HL-60/S4 treated with phorbol 12-myristate 13-acetate at 8.2 ng/mL for 4 days and 3 days (cell line): ENCODE results near the gene GAGE12E.
"Not testable (repeated sequence)": the region's sequence is repeated elsewhere in the genome, so short reads cannot be mapped to it uniquely, and the experiment has no call there.

ENCODE experiments used
- in situ Hi-C: fragments of 300-500 bp; cut with MboI; formaldehyde crosslinking; loops from 2 replicates; pipeline ENCODE4 v1.15.0; 2022; ENCODE audit warnings: low sequenced_read_pairs

Gene GAGE12E, protein sequence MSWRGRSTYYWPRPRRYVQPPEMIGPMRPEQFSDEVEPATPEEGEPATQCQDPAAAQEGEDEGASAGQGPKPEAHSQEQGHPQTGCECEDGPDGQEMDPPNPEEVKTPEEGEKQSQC

DNA sequence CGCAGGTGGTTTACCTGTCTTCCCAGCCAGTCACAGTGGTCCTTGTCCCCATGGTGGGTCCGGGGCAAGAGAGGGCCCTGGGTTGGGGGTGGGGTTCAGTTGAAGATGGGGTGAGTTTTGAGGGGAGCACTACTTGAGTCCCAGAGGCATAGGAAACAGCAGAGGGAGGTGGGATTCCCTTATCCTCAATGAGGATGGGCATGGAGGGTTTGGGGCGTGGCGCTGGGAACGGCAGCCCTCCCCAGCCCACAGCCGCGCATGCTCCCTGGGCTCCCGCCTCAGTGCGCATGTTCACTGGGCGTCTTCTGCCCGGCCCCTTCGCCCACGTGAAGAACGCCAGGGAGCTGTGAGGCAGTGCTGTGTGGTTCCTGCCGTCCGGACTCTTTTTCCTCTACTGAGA, at the start of gene GAGE12E:
Gene GAGE12E (plus strand): TSS at position 301 of the 400 bp plus-strand sequence. CDS start 1,155 bp downstream, outside the sequence.
- in situ Hi-C loops: not testable (repeated sequence)

DNA sequence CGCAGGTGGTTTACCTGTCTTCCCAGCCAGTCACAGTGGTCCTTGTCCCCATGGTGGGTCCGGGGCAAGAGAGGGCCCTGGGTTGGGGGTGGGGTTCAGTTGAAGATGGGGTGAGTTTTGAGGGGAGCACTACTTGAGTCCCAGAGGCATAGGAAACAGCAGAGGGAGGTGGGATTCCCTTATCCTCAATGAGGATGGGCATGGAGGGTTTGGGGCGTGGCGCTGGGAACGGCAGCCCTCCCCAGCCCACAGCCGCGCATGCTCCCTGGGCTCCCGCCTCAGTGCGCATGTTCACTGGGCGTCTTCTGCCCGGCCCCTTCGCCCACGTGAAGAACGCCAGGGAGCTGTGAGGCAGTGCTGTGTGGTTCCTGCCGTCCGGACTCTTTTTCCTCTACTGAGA, 19.2 kb upstream of the GAGE12E start, which contains the start of gene GAGE12C:
Gene GAGE12C (plus strand): TSS at position 301 of the 400 bp plus-strand sequence. CDS start 1,155 bp downstream, outside the sequence.
- in situ Hi-C loops: not testable (repeated sequence)

DNA sequence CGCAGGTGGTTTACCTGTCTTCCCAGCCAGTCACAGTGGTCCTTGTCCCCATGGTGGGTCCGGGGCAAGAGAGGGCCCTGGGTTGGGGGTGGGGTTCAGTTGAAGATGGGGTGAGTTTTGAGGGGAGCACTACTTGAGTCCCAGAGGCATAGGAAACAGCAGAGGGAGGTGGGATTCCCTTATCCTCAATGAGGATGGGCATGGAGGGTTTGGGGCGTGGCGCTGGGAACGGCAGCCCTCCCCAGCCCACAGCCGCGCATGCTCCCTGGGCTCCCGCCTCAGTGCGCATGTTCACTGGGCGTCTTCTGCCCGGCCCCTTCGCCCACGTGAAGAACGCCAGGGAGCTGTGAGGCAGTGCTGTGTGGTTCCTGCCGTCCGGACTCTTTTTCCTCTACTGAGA, 9.7 kb upstream of the GAGE12E start, which contains the start of gene GAGE12D:
Gene GAGE12D (plus strand): TSS at position 301 of the 400 bp plus-strand sequence. CDS start 1,155 bp downstream, outside the sequence.
- in situ Hi-C loops: not testable (repeated sequence)

DNA sequence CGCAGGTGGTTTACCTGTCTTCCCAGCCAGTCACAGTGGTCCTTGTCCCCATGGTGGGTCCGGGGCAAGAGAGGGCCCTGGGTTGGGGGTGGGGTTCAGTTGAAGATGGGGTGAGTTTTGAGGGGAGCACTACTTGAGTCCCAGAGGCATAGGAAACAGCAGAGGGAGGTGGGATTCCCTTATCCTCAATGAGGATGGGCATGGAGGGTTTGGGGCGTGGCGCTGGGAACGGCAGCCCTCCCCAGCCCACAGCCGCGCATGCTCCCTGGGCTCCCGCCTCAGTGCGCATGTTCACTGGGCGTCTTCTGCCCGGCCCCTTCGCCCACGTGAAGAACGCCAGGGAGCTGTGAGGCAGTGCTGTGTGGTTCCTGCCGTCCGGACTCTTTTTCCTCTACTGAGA, 9.5 kb downstream of the GAGE12E start, which contains the start of gene GAGE12F:
Gene GAGE12F (plus strand): TSS at position 301 of the 400 bp plus-strand sequence. CDS start 1,155 bp downstream, outside the sequence.
- in situ Hi-C loops: not testable (repeated sequence)

DNA sequence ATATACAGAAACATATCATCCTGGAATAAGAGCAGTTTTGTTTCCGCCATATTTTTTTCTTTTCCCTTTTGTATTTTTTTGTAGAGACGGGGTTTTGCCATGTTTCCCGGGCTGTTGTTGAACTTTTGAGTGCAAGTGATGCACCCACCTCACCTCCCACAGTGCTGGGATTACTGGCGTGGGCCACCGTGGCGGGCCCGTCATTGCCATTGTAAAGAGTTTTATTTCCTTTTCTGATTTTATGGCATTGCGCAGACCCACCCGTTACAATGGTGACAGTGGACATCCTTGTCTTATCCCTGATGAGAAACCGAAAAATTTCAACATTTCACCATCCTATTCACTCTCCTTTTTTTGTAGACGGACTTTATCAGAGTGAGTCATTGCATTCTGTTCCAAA, 17.6 kb downstream of the GAGE12E start:
- in situ Hi-C loops: not testable (repeated sequence)

DNA sequence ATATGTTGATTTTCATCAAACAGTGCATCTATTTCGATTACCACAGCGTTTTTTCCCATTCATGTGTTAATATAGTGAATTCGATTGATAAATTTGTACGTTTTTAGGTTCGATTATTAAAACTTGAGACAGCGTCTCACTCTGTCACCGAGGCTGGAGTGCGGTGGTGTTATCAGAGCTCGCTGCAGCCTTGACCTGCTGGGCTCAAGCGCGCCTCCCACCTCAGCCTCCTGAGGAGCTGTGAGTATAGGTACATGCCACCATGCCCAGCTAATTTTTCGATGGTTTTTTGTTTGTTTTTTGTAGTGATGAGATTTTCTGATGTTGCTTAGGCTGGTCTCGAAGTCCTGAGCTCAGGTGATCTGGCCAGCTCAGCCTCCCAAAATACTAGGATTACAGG, 18.1 kb downstream of the GAGE12E start:
- in situ Hi-C loops: not testable (repeated sequence)

DNA sequence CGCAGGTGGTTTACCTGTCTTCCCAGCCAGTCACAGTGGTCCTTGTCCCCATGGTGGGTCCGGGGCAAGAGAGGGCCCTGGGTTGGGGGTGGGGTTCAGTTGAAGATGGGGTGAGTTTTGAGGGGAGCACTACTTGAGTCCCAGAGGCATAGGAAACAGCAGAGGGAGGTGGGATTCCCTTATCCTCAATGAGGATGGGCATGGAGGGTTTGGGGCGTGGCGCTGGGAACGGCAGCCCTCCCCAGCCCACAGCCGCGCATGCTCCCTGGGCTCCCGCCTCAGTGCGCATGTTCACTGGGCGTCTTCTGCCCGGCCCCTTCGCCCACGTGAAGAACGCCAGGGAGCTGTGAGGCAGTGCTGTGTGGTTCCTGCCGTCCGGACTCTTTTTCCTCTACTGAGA, 19.0 kb downstream of the GAGE12E start, which contains the start of gene GAGE12G:
Gene GAGE12G (plus strand): TSS at position 301 of the 400 bp plus-strand sequence. CDS start 1,155 bp downstream, outside the sequence.
- in situ Hi-C loops: not testable (repeated sequence)

DNA sequence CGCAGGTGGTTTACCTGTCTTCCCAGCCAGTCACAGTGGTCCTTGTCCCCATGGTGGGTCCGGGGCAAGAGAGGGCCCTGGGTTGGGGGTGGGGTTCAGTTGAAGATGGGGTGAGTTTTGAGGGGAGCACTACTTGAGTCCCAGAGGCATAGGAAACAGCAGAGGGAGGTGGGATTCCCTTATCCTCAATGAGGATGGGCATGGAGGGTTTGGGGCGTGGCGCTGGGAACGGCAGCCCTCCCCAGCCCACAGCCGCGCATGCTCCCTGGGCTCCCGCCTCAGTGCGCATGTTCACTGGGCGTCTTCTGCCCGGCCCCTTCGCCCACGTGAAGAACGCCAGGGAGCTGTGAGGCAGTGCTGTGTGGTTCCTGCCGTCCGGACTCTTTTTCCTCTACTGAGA, 28.6 kb downstream of the GAGE12E start, which contains the start of gene GAGE12H:
Gene GAGE12H (plus strand): TSS at position 301 of the 400 bp plus-strand sequence. CDS start 1,155 bp downstream, outside the sequence.
- in situ Hi-C loops: not testable (repeated sequence)

DNA sequence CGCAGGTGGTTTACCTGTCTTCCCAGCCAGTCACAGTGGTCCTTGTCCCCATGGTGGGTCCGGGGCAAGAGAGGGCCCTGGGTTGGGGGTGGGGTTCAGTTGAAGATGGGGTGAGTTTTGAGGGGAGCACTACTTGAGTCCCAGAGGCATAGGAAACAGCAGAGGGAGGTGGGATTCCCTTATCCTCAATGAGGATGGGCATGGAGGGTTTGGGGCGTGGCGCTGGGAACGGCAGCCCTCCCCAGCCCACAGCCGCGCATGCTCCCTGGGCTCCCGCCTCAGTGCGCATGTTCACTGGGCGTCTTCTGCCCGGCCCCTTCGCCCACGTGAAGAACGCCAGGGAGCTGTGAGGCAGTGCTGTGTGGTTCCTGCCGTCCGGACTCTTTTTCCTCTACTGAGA, 38.1 kb downstream of the GAGE12E start, which contains the start of gene GAGE2A:
Gene GAGE2A (plus strand): TSS at position 301 of the 400 bp plus-strand sequence. CDS start 1,155 bp downstream, outside the sequence.
- in situ Hi-C loops: not testable (repeated sequence)

DNA sequence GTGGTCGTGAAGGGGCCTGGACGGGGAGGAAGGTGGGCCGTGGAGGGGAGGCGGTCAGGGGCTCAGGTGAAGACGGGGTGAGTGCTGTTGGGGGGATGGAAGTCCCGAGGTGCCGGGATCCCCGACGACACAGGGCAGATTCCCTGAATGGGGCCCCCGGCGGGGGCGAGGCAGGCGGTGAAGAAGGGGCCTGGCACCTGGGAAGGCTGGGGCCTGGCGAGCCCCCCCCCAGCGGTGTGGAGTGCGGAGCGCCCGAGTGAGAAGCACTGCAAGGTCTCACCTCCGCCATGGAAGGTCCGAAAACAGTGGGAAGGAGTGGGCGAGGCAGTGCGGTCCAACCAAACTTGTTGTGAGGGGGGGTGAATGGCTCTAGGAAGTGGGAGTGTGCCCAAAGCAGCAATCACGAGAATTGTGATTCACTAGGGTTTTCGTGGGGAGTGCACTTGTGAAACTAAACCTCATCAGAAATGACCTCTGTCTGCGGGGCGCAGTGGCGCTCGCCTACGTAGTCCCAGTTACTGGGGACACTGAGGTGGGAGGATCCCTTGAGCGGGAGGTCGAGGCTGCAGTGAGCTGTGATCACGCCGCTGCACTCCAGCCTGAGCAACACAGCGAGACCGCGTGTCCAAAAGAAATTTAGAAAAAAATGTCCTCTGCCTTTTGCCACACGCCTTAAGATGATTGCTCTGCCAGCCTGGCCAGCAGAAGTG, 38.8 kb downstream of the GAGE12E start:
- in situ Hi-C loops: not testable (repeated sequence)

DNA sequence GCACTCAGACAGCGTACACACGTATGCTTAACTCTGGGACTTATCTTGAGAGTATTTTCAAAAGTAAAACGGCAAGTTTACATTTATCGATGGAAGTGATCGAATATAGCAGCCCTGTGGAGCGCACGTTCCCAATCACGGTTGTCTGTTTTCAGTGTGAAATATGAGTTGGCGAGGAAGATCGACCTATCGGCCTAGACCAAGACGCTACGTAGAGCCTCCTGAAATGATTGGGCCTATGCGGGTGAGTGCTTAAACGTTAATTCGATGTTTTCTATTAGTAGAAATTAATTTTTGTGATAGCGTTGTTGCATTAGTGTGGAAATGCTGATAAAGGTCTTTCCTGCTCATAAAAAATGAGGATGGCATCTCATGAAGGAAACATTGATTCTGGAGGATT, 39.4 kb downstream of the GAGE12E start:
- in situ Hi-C loops: not testable (repeated sequence)

DNA sequence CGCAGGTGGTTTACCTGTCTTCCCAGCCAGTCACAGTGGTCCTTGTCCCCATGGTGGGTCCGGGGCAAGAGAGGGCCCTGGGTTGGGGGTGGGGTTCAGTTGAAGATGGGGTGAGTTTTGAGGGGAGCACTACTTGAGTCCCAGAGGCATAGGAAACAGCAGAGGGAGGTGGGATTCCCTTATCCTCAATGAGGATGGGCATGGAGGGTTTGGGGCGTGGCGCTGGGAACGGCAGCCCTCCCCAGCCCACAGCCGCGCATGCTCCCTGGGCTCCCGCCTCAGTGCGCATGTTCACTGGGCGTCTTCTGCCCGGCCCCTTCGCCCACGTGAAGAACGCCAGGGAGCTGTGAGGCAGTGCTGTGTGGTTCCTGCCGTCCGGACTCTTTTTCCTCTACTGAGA, 47.6 kb downstream of the GAGE12E start, which contains the start of gene GAGE1:
Gene GAGE1 (plus strand): TSS at position 301 of the 400 bp plus-strand sequence. CDS start 1,155 bp downstream, outside the sequence.
- in situ Hi-C loops: not testable (repeated sequence)
